NCI-H1436 (cell line): Measurements from ENCODE around the gene TANGO2.

Source experiments
- DNase-seq: peaks from one replicate; lab custom pipeline; 2025; lab: John Stamatoyannopoulos, UW

The TANGO2 gene

GRCh38 chr22:19983741-19984140 is 37.2 kb upstream of the TANGO2 start:
- no peak for DNase-seq

- no peak for DNase-seq
Observed at GRCh38 chr22:19984201-19984753, 36.6 kb upstream of the TANGO2 start.

GRCh38 chr22:19984851-19985811 is 35.8 kb upstream of the TANGO2 start:
- no peak for DNase-seq

- DNase-seq = no peak
Observed at GRCh38 chr22:19986011-19986409, 34.9 kb upstream of the TANGO2 start.

- DNase-seq = peak; percentile 72
Observed at GRCh38 chr22:19986410-19987341, 34.2 kb upstream of the TANGO2 start.

GRCh38 chr22:19987394-19988306 is 33.3 kb upstream of the TANGO2 start:
- no peak for DNase-seq

GRCh38 chr22:19988331-19988808 is 32.5 kb upstream of the TANGO2 start:
- DNase-seq = no peak

- DNase-seq = no peak
Observed at GRCh38 chr22:19988965-19989724, 31.8 kb upstream of the TANGO2 start.

- no peak for DNase-seq
Observed at GRCh38 chr22:19989725-19990067, 31.2 kb upstream of the TANGO2 start.

- no peak for DNase-seq
Observed at GRCh38 chr22:19990188-19990587, 30.7 kb upstream of the TANGO2 start.

GRCh38 chr22:19990609-19991394 is 30.1 kb upstream of the TANGO2 start:
- DNase-seq = no peak

GRCh38 chr22:19991395-19991644 is 29.6 kb upstream of the TANGO2 start:
- DNase-seq = no peak

- no peak for DNase-seq
Observed at GRCh38 chr22:19991645-19992451, 29.1 kb upstream of the TANGO2 start.

GRCh38 chr22:19992481-19992911 is 28.4 kb upstream of the TANGO2 start:
- no peak for DNase-seq

GRCh38 chr22:19992921-19993355 is 28.0 kb upstream of the TANGO2 start:
- DNase-seq = no peak

- no peak for DNase-seq
Observed at GRCh38 chr22:19993926-19994325, 27.0 kb upstream of the TANGO2 start.

- DNase-seq = no peak
Observed at GRCh38 chr22:19994851-19995610, 25.9 kb upstream of the TANGO2 start.
